ENCODE data around the gene CCDC170. TPM values are rescaled to one million over a fixed set of nuclear protein-coding genes. Genes with fewer than 3 reads are reported as not detected.

The CCDC170 gene
- total and polyA plus RNA-seq, 2 of the 8 experiments (the other 6 are each of a cell fraction or from before 2014, with no cell fraction given): 0.06 to 0.09 TPM

- TF ChIP-seq, protein P1, sequence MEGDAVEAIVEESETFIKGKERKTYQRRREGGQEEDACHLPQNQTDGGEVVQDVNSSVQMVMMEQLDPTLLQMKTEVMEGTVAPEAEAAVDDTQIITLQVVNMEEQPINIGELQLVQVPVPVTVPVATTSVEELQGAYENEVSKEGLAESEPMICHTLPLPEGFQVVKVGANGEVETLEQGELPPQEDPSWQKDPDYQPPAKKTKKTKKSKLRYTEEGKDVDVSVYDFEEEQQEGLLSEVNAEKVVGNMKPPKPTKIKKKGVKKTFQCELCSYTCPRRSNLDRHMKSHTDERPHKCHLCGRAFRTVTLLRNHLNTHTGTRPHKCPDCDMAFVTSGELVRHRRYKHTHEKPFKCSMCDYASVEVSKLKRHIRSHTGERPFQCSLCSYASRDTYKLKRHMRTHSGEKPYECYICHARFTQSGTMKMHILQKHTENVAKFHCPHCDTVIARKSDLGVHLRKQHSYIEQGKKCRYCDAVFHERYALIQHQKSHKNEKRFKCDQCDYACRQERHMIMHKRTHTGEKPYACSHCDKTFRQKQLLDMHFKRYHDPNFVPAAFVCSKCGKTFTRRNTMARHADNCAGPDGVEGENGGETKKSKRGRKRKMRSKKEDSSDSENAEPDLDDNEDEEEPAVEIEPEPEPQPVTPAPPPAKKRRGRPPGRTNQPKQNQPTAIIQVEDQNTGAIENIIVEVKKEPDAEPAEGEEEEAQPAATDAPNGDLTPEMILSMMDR (IDR thresholded peaks at IDR 0.05; ENCODE audit: control extremely low read depth in 1 of 3, insufficient read depth in 1 of 3, low read depth in 1 of 3, low read length in 3 of 3): 0 out of 4 replicates have a peak, but pooled peaks of 1 of the 3 experiments have one; percentile 1
- TF ChIP-seq RBBP5 (IDR thresholded peaks at IDR 0.05; ENCODE audit: borderline replicate concordance, low read depth, low read length): peak; percentile 56; the same call in 1 of the 2 replicates
- TF ChIP-seq SP4 (IDR thresholded peaks at IDR 0.05; ENCODE audit: low read length): no peak
- TF ChIP-seq YY1 (IDR thresholded peaks at IDR 0.05; ENCODE audit: low read depth, low read length): no peak
- TF ChIP-seq MAFK (IDR thresholded peaks at IDR 0.05; ENCODE audit: low read depth, low read length): no peak
These were observed at the start of gene CCDC170 (continued) for GRCh38 chr6:151493804-151494234.
